Activated T-cell treated with anti-CD3 and anti-CD28 coated beads for 48 hours (primary cell): ENCODE results near the gene CABCOCO1.

Source experiments
- DNase-seq: peaks from one replicate; pipeline ENCODE4 v3.0.0-alpha.2; 2020; ENCODE audit warnings: low read depth

CABCOCO1 gene

GRCh38 chr10:61787170-61787569, 124.4 kb downstream of the CABCOCO1 start:
- no peak for DNase-seq

GRCh38 chr10:61789031-61789430, 126.3 kb downstream of the CABCOCO1 start:
- DNase-seq, result no peak

GRCh38 chr10:61791216-61791615, 128.5 kb downstream of the CABCOCO1 start:
- DNase-seq, result no peak

- no peak for DNase-seq
Observed at GRCh38 chr10:61792097-61792716, 129.5 kb downstream of the CABCOCO1 start.

- DNase-seq, result no peak
Observed at GRCh38 chr10:61792921-61793320, 130.2 kb downstream of the CABCOCO1 start.

- no peak for DNase-seq
Observed at GRCh38 chr10:61793760-61794703, 131.3 kb downstream of the CABCOCO1 start.

GRCh38 chr10:61795147-61795546, 132.4 kb downstream of the CABCOCO1 start:
- no peak for DNase-seq

- no peak for DNase-seq
Observed at GRCh38 chr10:61795551-61795950, 132.8 kb downstream of the CABCOCO1 start.

GRCh38 chr10:61796785-61797184, 134.1 kb downstream of the CABCOCO1 start:
- no peak for DNase-seq

- DNase-seq, result no peak
Observed at GRCh38 chr10:61797304-61798153, 134.8 kb downstream of the CABCOCO1 start.

GRCh38 chr10:61798713-61799112, 136.0 kb downstream of the CABCOCO1 start:
- no peak for DNase-seq

GRCh38 chr10:61801484-61801883, 138.8 kb downstream of the CABCOCO1 start:
- no peak for DNase-seq

- no peak for DNase-seq
Observed at GRCh38 chr10:61803269-61803668, 140.5 kb downstream of the CABCOCO1 start.

GRCh38 chr10:61804414-61804813, 141.7 kb downstream of the CABCOCO1 start:
- DNase-seq, result no peak

- DNase-seq, result no peak
Observed at GRCh38 chr10:61805091-61805490, 142.4 kb downstream of the CABCOCO1 start.

- DNase-seq, result no peak
Observed at GRCh38 chr10:61810263-61810662, 147.5 kb downstream of the CABCOCO1 start.

- DNase-seq, result no peak
Observed at GRCh38 chr10:61812052-61812721, 149.5 kb downstream of the CABCOCO1 start.

GRCh38 chr10:61812920-61813319, 150.2 kb downstream of the CABCOCO1 start:
- no peak for DNase-seq

- no peak for DNase-seq
Observed at GRCh38 chr10:61814160-61814559, 151.4 kb downstream of the CABCOCO1 start.

- no peak for DNase-seq
Observed at GRCh38 chr10:61815496-61815895, 152.8 kb downstream of the CABCOCO1 start.
